Neural crest cell (in vitro differentiated cells): ENCODE results near the gene TPCN1. TPM values are rescaled to one million over a fixed set of nuclear protein-coding genes. Genes with fewer than 3 reads are reported as not detected.

Source experiments
- DNase-seq: peaks from one replicate; pipeline ENCODE4 v3.0.0; 2021; ENCODE audit warnings: low read depth, mixed read lengths, low spot score
- H3K27ac Mint-ChIP-seq: one replicate; pipeline ENCODE4 v1.8.0; 2021; ENCODE audit warnings: mild to moderate bottlenecking, mixed read lengths; ENCODE audit not compliant: unreplicated experiment
- H3K27me3 Mint-ChIP-seq: 2 replicates; pipeline ENCODE4 v1.8.0; 2021; ENCODE audit warnings: low read depth, mild to moderate bottlenecking, mixed read lengths
- H3K36me3 Mint-ChIP-seq: 2 replicates; pipeline ENCODE4 v1.8.0; 2021; ENCODE audit warnings: low read depth, mild to moderate bottlenecking, mixed read lengths
- H3K4me1 Mint-ChIP-seq: 2 replicates; pipeline ENCODE4 v1.8.0; 2021; ENCODE audit warnings: mixed read lengths
- H3K4me3 Mint-ChIP-seq: one replicate; pipeline ENCODE4 v1.8.0; 2021; ENCODE audit warnings: mild to moderate bottlenecking, mixed read lengths
- H3K9me3 Mint-ChIP-seq: 2 replicates; pipeline ENCODE4 v1.8.0; 2021; ENCODE audit warnings: mixed read lengths
- CTCF ChIP-seq: fragments of 200-600 bp; sonication (generic); conservative IDR thresholded peaks from 2 replicates; pipeline ENCODE4 v1.5.0; 2021; ENCODE audit warnings: antibody characterized with exemption, mild to moderate bottlenecking
- total RNA-seq: library from RNA; stranded (reverse); gene quantifications from 2 replicates; pipeline ENCODE4 v1.2.1, GENCODE V29; 2021

Gene TPCN1
- total RNA-seq, 1 donor from 2014 or later, result 18.3 TPM

GRCh38 chr12:113266106-113266895, 45.0 kb downstream of the TPCN1 start:
- Mint-ChIP-seq H3K27ac (peak overlapping the region; percentile 84), H3K4me1 (peaks cover 7% of the 10 kb centered on the region), H3K9me3 (no peaks in the 10 kb centered on the region), H3K4me3 (no peak overlapping the region), H3K27me3 (no peaks in the 10 kb centered on the region), H3K36me3 (no peaks in the 10 kb centered on the region)
- no peak for DNase-seq
- no peak for TF ChIP-seq CTCF

GRCh38 chr12:113267621-113268020, 46.4 kb downstream of the TPCN1 start:
- TF ChIP-seq CTCF, result no peak
- Mint-ChIP-seq H3K4me3 (no peak overlapping the region), H3K27me3 (no peaks in the 10 kb centered on the region), H3K4me1 (peaks cover 13% of the 10 kb centered on the region), H3K36me3 (no peaks in the 10 kb centered on the region), H3K9me3 (no peaks in the 10 kb centered on the region), H3K27ac (no peak overlapping the region)
- DNase-seq, result no peak

GRCh38 chr12:113268136-113268535, 46.9 kb downstream of the TPCN1 start:
- H3K27me3 Mint-ChIP-seq, result no peaks in the 10 kb centered on the region
- no peaks in the 10 kb centered on the region for H3K36me3 Mint-ChIP-seq
- H3K4me1 Mint-ChIP-seq, result peaks cover 15% of the 10 kb centered on the region
- no peak for DNase-seq
- H3K9me3 Mint-ChIP-seq, result no peaks in the 10 kb centered on the region
- H3K4me3 Mint-ChIP-seq, result no peak overlapping the region
- H3K27ac Mint-ChIP-seq, result no peak overlapping the region
- TF ChIP-seq CTCF, result no peak

- no peak for DNase-seq
- H3K9me3 Mint-ChIP-seq, result no peaks in the 10 kb centered on the region
- H3K27ac Mint-ChIP-seq, result no peak overlapping the region
- TF ChIP-seq CTCF, result no peak
- H3K4me1 Mint-ChIP-seq, result peaks cover 15% of the 10 kb centered on the region
- no peaks in the 10 kb centered on the region for H3K27me3 Mint-ChIP-seq
- H3K4me3 Mint-ChIP-seq, result no peak overlapping the region
- no peaks in the 10 kb centered on the region for H3K36me3 Mint-ChIP-seq
Observed at GRCh38 chr12:113268621-113269020, 47.4 kb downstream of the TPCN1 start.

- no peaks in the 10 kb centered on the region for H3K36me3 Mint-ChIP-seq
- H3K9me3 Mint-ChIP-seq, result no peaks in the 10 kb centered on the region
- no peak overlapping the region for H3K27ac Mint-ChIP-seq
- no peak overlapping the region for H3K4me3 Mint-ChIP-seq
- peaks cover 15% of the 10 kb centered on the region for H3K4me1 Mint-ChIP-seq
- no peaks in the 10 kb centered on the region for H3K27me3 Mint-ChIP-seq
- no peak for DNase-seq
- no peak for TF ChIP-seq CTCF
Observed at GRCh38 chr12:113269257-113269943, 48.1 kb downstream of the TPCN1 start.
